SU-DHL-6 (cell line): Measurements from ENCODE around the gene ZNF580.

ENCODE experiments used
- H2AFZ ChIP-seq: fragments of 200-600 bp; sonication (generic); 2 replicates; pipeline ENCODE4 v1.6.1; 2014; ENCODE audit warnings: low read depth, mild to moderate bottlenecking, moderate library complexity, mixed read lengths, antibody characterized with exemption, low read length; ENCODE audit not compliant: severe bottlenecking
- H3F3A ChIP-seq: fragments of 200-600 bp; shearing (Covaris generic); 2 replicates; pipeline ENCODE4 v1.6.0; 2016; ENCODE audit warnings: antibody characterized with exemption, mild to moderate bottlenecking; ENCODE audit not compliant: insufficient read depth
- H3K27ac ChIP-seq: fragments of 200-600 bp; sonication (generic); 2 replicates; pipeline ENCODE4 v1.5.1; 2016; ENCODE audit warnings: low read depth, mild to moderate bottlenecking, low read length, moderate library complexity, mixed read lengths
- H3K27me3 ChIP-seq: fragments of 200-600 bp; sonication (generic), shearing (Covaris generic); 2 replicates; pipeline ENCODE4 v1.6.0; 2014; ENCODE audit warnings: mild to moderate bottlenecking, low read length
- H3K36me3 ChIP-seq: fragments of 200-600 bp; sonication (generic); 2 replicates; pipeline ENCODE4 v1.6.1; 2014; ENCODE audit warnings: mild to moderate bottlenecking, low read length, mixed read lengths
- H3K4me2 ChIP-seq: fragments of 300-600, 200-600 bp; shearing (Covaris generic), sonication (generic); 2 replicates; pipeline ENCODE4 v1.6.0; 2014; ENCODE audit warnings: low read length, low read depth, mild to moderate bottlenecking; ENCODE audit not compliant: poor library complexity, severe bottlenecking
- H3K4me3 ChIP-seq: fragments of 200-600 bp; sonication (generic); 2 replicates; pipeline ENCODE4 v1.5.1; 2014; ENCODE audit warnings: antibody characterized with exemption, low read length, mild to moderate bottlenecking, mixed read lengths; ENCODE audit not compliant: insufficient read depth, poor library complexity, severe bottlenecking
- H3K79me2 ChIP-seq: fragments of 200-600 bp; sonication (generic); 2 replicates; pipeline ENCODE4 v1.6.1; 2014; ENCODE audit warnings: mild to moderate bottlenecking, low read length, moderate library complexity; ENCODE audit not compliant: insufficient read depth
- H3K9ac ChIP-seq: fragments of 200-600 bp; sonication (generic); 2 replicates; pipeline ENCODE4 v1.7.0; 2014; ENCODE audit warnings: mild to moderate bottlenecking, low read length
- H3K9me2 ChIP-seq: fragments of 200-600 bp; sonication (generic); replicated peaks from 2 replicates; pipeline ENCODE4 v1.6.1; 2014; ENCODE audit warnings: low read length; ENCODE audit not compliant: insufficient read depth
- H3K9me3 ChIP-seq: fragments of 200-600 bp; sonication (generic); 2 replicates; pipeline ENCODE4 v1.6.1; 2014; ENCODE audit warnings: low read length, mixed read lengths; ENCODE audit not compliant: insufficient read depth
- H4K20me1 ChIP-seq: fragments of 200-600 bp; sonication (generic); 2 replicates; pipeline ENCODE4 v1.6.1; 2014; ENCODE audit warnings: low read depth, mild to moderate bottlenecking, antibody characterized with exemption, low read length, moderate library complexity, mixed read lengths
- EZH2phosphoT487 ChIP-seq: fragments of 200-600 bp; sonication (generic), shearing (Covaris generic); conservative IDR thresholded peaks from 2 replicates; pipeline ENCODE4 v1.6.1; 2018; ENCODE audit warnings: mild to moderate bottlenecking, antibody characterized with exemption, low read length, moderate library complexity, mixed read lengths
- TF ChIP-seq, protein P1 (sequence below): fragments of 200-600 bp; sonication (generic); IDR thresholded peaks from one replicate; pipeline ENCODE4 v1.5.1; 2017; ENCODE audit warnings: antibody characterized with exemption, mild to moderate bottlenecking, low read length, moderate library complexity; ENCODE audit not compliant: insufficient read depth, poor library complexity, severe bottlenecking

Gene ZNF580

DNA sequence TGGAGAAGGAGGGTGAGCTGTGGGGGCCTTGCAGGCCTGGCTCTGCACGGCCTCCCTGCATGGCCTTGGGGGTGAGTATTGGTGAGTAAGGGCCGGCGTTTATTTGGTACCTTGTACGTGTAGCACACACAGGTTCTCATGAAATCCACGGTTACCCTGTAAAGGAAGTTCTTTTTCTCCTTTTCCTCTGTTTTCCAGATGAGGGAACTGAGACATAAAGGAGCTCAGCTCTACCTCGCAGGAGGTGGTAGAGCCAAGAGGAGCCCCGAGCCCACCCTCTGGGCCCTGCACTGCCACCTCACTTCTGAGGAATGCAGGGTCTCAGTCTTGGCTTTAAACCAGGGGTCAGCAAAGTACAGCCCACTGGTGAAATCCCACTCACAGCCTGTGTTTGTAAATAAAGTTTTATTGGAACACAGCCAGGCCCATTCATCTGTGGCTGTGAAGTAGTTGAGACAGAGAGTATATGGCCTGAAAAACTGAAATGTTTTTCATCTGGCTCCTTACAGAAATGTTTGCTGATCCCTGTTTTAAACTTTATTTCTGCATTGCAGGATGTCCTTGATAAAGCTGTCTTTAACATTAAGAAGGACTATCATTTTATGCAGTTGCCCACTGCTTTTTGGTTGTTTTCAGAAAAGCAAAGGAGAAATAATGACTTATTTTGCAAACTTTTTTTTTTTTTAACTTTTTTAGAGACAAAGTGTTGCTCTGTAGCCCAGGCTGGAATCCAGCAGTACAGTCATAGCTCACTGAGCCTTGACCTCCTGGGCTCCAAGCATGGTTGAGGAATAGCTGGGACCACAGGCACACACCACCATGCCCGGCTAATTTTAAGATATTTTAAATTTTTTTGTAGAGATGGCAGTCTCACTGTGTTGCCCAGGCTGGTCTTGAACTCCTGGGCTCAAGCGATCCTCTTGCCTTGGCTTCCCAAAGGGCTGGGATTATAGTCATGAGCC, 40.6 kb downstream of the ZNF580 start:
- H3K9me2 ChIP-seq = no peaks in the 10 kb centered on the region
- TF ChIP-seq EZH2phosphoT487 = no peak
- TF ChIP-seq, protein P1, sequence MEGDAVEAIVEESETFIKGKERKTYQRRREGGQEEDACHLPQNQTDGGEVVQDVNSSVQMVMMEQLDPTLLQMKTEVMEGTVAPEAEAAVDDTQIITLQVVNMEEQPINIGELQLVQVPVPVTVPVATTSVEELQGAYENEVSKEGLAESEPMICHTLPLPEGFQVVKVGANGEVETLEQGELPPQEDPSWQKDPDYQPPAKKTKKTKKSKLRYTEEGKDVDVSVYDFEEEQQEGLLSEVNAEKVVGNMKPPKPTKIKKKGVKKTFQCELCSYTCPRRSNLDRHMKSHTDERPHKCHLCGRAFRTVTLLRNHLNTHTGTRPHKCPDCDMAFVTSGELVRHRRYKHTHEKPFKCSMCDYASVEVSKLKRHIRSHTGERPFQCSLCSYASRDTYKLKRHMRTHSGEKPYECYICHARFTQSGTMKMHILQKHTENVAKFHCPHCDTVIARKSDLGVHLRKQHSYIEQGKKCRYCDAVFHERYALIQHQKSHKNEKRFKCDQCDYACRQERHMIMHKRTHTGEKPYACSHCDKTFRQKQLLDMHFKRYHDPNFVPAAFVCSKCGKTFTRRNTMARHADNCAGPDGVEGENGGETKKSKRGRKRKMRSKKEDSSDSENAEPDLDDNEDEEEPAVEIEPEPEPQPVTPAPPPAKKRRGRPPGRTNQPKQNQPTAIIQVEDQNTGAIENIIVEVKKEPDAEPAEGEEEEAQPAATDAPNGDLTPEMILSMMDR = no peak
- H3K36me3 ChIP-seq = peaks cover 7% of the 10 kb centered on the region; the same call in 1 of the 2 replicates
- no peak overlapping the region for H3K4me2 ChIP-seq
- H3K9me3 ChIP-seq = no peaks in the 10 kb centered on the region
- H3K9ac ChIP-seq = no peak overlapping the region
- H3K79me2 ChIP-seq = peaks cover 87% of the 10 kb centered on the region
- no peaks in the 10 kb centered on the region; the same call in 1 of the 2 replicates for H4K20me1 ChIP-seq
- no peak overlapping the region for H3K4me3 ChIP-seq
- H2AFZ ChIP-seq = no peak overlapping the region
- no peaks in the 10 kb centered on the region for H3K27me3 ChIP-seq
- peaks cover 28% of the 10 kb centered on the region for H3F3A ChIP-seq
- no peak overlapping the region for H3K27ac ChIP-seq

DNA sequence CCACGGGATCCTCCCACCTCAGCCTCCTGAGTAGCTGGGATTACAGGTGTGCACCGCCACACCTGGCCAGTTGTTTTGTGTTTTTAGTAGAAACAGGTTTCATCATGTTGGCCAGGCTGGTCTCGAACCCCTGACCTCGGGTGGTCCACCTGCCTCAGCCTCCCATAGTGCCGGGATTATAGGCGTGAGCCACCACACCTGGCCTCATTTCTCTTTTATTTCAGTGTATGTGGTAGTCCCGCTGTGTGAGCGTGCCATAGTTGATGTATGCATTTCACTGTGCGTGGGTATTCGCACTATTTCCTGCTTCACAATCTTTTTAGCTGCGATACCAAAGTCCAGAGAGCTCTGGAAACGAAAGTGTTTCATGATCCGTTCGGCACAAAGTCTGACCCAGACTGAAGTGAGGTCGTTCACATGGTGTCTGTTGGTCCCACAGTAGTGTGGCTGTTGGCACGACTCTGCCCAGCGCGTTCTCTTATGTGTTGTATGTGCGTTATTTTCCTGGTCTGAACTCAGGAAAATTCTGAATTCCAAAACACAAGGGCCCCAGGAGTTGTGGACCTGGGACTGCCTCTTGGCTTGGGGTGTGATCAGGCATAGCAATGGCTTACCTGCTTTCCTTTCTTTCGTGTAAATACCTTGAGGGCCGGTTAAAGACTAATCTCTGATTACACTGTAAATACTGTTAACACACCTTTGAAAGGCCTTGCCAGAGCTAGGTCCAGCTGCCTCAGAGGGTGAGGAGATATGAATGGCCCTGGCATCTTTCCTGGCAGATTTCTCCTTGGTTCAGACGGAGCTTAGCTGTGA, 42.9 kb downstream of the ZNF580 start:
- Histone ChIP-seq H3K4me2 (no peak overlapping the region), H3K79me2 (peaks cover 76% of the 10 kb centered on the region), H3K27me3 (no peaks in the 10 kb centered on the region), H2AFZ (no peak overlapping the region), H3K27ac (no peak overlapping the region), H3K36me3 (peaks cover 4% of the 10 kb centered on the region; the same call in 1 of the 2 replicates), H3K9me3 (no peaks in the 10 kb centered on the region), H3K9ac (no peak overlapping the region), H3F3A (peaks cover 7% of the 10 kb centered on the region), H3K4me3 (no peak overlapping the region), H3K9me2 (no peaks in the 10 kb centered on the region), H4K20me1 (no peaks in the 10 kb centered on the region; the same call in 1 of the 2 replicates)
- TF ChIP-seq, protein P1 = no peak
- no peak for TF ChIP-seq EZH2phosphoT487

DNA sequence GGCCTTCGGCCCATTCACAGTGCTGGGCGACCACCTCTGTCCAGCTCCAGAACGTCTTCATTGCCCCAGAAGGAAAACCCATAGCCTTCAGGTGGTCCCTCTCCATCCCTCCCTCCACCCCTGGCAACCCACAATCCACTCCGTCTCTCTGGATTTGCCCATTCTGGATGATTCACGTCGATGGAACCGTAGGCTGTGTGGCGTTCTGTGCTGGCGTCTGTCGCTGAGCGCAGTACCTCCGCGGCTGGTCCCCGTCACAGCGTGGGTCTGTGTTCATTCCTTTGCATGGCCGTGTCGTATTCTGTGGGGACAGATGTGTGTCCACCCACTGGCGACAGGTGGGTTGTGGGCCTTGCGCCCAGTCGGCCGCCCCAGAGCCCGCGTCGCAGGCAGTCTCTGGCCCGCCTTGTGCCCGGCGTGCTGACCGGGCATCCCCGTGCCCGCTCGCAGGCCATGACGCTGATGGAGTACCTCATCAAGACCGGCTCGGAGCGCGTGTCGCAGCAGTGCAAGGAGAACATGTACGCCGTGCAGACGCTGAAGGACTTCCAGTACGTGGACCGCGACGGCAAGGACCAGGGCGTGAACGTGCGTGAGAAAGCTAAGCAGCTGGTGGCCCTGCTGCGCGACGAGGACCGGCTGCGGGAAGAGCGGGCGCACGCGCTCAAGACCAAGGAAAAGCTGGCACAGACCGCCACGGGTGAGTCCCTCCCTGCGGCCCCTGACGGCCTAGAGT, 44.3 kb downstream of the ZNF580 start:
- Histone ChIP-seq H3K27me3 (no peaks in the 10 kb centered on the region), H3K4me3 (no peak overlapping the region), H3K4me2 (no peak overlapping the region), H3K9me2 (no peaks in the 10 kb centered on the region), H3F3A (peaks cover 5% of the 10 kb centered on the region; the same call in 1 of the 2 replicates), H3K9ac (no peak overlapping the region), H3K36me3 (no peaks in the 10 kb centered on the region), H3K79me2 (peaks cover 61% of the 10 kb centered on the region), H3K27ac (no peak overlapping the region), H4K20me1 (no peaks in the 10 kb centered on the region; the same call in 1 of the 2 replicates), H2AFZ (no peak overlapping the region), H3K9me3 (no peaks in the 10 kb centered on the region)
- no peak for TF ChIP-seq EZH2phosphoT487
- TF ChIP-seq, protein P1 = no peak
